Measurements from ENCODE around the gene UBE2J1.
A peak's percentile ranks its signal among the peaks of the same experiment; 100 is the strongest.
"Not testable (repeated sequence)": the region's sequence is repeated elsewhere in the genome, so short reads cannot be mapped to it uniquely, and the experiment has no call there.

UBE2J1 gene, protein sequence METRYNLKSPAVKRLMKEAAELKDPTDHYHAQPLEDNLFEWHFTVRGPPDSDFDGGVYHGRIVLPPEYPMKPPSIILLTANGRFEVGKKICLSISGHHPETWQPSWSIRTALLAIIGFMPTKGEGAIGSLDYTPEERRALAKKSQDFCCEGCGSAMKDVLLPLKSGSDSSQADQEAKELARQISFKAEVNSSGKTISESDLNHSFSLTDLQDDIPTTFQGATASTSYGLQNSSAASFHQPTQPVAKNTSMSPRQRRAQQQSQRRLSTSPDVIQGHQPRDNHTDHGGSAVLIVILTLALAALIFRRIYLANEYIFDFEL

DNA sequence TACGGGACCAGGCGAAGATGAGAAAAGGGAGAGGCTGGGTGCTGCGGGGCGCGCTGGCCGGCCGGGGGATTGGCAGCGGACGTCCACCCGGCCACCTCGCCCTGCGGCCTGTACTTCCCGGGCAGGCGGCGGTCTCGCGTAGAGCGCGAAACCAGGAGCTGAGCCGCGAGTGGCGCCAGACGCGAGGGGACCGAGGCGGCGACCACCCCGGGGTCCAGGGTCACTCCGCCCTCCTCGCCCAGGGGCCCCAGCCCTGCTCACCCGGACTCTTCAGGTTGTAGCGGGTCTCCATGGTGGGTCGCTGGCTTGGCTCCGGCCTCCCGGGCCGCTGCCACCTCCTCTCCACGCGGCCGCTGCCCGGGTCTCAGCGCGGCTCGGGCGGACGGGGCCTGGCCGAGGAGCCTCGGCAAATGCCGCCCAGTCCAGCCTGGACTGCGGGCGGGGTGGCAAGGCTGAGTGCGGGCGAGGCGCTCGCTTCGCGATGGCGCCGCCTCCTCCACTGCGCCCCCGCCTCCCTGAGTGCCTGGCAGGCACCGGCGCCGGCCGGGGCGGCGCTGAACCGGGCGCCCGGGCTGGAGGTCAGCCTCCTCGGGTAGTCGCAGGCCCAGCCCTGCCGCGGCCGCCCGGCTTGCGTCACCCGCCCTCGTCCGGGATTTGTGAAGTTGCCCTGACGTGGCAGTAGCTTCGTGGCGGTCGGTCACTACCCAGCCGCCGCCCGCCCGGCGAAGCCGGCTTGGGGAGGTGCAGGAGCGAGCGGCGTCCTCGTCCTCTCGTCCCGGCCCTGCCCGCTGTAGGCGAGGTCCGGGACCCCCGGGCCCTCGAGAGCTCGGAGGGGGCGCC is at the start of gene UBE2J1:
Gene UBE2J1 (minus strand): TSS at position 445 of the 840 bp plus-strand sequence. CDS start 153 bp downstream, at position 292.
- DNase-seq (ENCODE audit: low read depth in 2 of 2, low spot score in 1 of 2) = peak; percentile 50 to 52

DNA sequence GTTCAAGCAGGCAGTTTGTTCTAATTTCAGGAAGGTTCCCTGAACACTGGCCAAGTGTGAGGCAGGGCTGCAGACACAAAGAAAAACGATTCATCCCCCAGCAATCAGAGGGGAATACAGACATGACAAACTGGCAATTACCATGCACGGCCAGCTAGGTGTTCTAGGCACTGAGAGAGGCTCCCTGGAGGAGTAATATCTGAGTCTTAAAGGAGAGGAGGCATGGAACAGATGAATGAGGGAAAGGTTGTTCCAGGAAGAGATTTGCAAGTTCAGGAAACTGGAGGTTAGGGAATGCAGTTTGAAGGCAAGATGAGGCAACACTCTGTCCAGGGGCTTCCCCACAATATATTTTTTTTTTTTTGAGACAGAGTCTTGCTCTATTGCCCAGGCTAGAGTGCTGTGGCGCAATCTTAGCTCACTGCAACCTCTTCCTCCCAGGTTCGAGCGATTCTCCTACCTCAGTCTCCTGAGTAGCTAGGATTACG is 48.4 kb upstream of the UBE2J1 start:
- DNase-seq (ENCODE audit: low read depth in 2 of 2, low spot score in 1 of 2) = no peak

DNA sequence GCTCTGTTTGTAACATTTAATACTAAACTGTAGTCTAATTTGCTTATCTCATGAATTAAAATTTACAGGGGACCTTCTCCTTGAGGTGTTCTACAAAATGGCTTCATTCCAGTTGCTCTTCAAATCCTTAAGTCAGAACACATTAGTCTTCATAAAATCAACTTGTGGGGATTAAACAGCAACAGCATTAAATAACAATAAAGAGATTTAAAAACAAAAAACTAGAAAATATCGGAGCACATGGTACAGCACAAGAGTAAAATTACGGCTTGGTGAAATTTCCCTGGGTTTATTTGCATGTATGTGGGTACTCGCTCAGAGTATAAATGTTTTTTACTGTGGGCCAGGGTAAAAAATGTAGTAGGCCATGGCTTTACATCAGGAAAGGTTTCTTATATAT is 47.5 kb upstream of the UBE2J1 start:
- DNase-seq (ENCODE audit: low read depth in 2 of 2, low spot score in 1 of 2) = no peak

DNA sequence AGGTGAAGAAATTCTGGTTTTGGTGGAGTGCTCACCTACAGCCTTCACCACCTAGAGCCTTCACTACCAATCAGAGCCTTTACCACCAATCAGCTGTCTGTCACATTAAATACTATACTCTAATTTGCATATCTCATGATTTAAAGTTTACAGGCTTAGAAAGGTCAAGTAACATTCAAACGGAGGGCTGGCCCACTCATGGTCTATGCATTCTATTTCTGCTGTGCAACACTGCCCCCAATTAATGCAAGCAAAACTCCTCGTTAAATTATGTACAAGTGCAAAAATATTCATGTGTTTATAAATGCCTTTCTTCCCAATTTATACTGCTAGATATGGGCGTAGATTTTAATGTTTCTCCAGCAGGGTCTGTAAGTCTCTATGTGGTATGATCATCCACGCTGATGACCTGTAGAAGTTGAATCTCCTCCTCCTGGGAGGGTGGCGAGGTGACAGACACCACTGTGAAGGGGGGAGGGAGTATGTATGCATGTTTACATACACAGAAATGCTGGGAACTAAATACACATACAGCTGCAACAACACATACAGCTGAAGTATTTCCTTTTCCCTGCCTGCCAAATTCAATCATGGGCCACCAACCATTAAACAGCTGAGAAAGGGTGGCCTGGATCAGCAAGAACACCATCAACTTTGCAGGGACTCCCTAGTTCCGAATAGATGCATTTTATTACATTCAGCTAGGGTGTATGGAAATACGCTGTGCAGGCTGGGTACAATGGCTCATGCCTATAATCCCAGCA is 46.4 kb upstream of the UBE2J1 start:
- no peak for DNase-seq (ENCODE audit: low read depth in 2 of 2, low spot score in 1 of 2)

DNA sequence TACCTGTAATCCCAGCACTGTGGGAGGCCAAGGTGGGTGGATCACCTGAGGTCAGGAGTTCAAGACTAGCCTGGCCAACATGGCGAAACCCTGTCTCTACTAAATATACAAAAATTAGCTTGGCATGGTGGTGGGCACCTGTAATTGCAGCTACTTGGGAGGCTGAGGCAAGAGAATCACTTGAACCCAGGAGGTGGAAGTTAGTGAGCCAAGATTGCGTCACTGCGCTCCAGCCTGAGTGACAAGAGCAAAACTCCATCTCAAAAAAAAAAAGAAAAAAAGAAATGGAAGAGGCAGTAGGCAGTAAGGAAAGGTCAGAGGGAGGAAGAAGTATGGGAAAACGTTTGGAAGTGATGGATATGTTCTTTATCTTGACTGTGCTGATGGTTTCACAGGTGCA is 45.4 kb upstream of the UBE2J1 start:
- DNase-seq (ENCODE audit: low read depth in 2 of 2, low spot score in 1 of 2) = not testable (repeated sequence)

DNA sequence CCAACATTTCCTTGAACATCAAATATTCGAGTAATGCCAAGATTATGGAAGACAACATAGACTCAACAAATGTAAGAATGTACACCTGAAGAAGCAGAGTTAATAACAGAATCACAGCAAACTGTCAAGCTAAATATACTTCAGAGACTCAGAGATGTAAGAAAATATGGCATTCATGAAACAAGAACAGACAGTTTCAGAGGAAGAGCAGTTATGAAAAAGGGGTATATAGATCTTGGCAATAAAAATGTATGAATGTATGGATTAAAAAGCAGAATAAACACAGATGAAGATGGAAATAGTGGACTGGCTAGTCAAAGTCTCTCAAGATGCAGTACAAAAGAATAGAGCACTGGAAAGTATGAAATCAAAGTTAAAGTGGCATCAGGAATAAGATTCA is 41.1 kb upstream of the UBE2J1 start:
- DNase-seq (ENCODE audit: low read depth in 2 of 2, low spot score in 1 of 2) = no peak

DNA sequence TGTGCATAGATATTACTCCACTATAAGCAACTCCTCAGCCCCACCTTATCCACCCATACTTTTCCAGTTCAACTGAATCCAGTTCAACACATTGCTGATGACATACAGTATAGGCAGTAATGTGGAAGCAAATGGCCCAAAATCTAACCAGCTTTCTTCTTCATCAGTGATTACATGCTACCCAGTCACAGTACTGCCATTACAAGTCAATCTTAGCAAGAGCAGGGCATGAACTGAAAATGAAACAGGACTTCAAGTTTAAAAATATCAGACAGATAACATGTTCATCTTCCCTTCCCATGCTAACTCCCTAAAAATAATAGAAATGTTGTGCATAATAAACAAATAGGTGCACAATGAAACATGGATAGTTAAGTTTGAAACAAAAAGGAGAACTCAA is 40.3 kb upstream of the UBE2J1 start:
- no peak for DNase-seq (ENCODE audit: low read depth in 2 of 2, low spot score in 1 of 2)

DNA sequence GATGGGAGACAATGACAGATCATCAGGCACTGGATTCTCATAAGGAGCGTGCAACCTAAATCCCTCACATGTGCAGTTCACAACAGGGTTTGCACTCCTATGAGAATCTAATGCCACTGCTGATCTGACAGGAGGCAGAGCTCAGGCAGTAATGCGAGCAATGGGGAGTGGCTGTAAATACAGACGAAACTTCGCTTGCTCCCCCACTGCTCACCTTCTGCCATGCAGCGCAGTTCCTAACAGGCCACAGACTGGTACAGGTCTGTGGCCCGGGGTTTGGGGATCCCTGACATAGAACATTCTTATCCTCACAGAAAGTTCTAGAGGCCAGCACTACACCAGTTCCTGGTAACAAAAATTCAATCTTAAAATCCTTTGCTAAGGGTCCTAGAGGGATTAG is 36.3 kb upstream of the UBE2J1 start:
- DNase-seq (ENCODE audit: low read depth in 2 of 2, low spot score in 1 of 2) = no peak

DNA sequence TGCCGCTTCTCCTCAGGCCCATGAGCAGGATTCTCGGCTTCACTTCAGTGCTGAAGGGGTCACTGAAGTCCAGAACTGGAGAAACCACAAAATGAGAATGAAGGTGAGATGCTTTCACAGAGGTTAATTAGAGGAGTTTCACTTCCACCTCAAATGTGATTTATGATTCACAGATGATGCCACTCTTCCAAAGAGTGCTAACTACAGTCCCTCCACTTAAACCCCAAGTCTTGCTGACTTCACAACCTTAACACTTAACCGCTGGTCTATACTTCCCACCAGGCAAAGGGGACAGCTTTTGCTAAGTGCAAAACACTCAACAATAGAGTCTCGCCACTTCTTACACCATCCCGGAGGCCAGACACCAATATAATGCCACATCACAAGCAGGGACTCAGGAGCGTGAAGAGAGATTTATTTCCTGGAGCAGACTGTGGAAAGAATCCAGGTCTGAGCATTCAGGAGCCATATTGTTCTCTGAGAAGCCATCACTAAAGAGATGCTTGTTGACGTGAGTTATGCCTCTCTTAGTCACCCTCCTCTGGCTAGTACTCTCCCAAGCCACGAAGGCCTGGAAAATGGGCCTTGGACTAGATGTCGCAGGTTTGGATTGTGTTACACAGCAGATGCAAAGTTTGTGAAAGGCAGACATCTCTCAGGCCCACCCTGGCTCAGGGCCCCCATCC is 35.1 kb upstream of the UBE2J1 start:
- no peak for DNase-seq (ENCODE audit: low read depth in 2 of 2, low spot score in 1 of 2)

DNA sequence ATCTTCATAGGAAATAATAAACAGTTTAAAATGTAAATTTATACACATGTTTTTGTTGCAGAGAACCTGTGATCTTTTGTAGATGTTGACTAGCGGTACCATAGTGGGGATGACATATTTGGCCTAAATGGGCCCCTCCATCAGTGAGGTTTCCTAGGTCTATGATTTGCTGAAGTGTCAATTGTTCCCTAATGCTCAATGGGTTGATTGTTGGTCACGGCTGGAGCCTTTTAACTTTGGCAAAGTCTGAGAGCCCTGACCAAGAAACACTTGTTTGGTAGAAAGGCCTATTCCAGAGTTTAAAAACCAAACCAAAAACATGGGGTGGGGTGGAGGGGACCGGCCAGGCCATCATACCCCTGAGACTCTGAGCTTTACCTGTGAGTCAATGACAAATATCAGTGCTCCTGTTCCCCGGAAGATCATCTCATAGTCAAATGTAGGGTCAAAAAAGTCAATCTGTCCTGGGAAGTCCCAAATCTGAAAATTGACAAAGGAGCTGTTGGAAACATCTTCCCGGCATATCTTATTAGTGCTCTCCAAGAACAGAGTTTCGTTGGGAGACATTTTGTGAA is 34.5 kb upstream of the UBE2J1 start:
- DNase-seq (ENCODE audit: low read depth in 2 of 2, low spot score in 1 of 2) = no peak

DNA sequence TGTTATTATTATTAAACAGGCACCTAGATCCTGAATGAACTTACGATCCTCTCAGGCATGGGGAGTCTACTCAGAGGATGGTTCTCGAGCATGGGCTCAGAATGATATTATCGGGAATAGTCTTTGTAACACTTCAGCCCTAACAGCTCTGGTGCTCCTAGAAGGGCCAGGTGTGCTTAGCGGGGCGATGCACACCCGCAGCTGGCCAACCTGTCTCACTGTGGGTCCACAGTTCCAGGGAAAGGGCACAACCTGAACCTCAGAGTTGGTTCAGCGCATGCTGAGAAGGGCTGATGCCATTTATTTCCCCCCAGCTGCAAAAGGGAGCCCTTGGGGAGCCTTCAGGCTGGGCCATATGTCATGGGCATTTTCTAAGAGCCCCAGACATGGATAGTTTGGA is 33.3 kb upstream of the UBE2J1 start:
- no peak for DNase-seq (ENCODE audit: low read depth in 2 of 2, low spot score in 1 of 2)

DNA sequence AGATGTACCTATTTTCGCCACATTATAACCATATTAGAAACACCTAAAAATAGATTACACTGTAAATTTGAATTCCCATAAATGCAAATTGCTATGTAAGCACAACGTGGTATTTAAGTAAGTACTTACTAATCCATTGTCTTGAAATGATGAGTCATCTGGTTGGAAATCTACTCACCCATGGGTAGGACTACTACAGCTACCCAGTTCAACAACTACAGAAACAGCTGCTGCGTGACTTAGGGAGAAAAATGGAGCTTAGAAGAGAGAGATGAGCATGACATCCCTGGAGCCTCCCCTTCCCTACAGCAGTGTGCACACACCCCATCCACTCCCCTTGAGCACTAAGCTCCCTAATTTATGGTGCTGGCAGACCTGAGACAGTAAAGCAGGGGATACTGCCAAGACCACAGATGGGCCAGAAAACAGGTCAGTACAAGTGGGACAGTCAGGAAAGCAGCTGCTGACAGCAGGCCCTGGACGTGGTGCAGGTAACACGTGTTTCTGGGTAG is 32.7 kb upstream of the UBE2J1 start:
- no peak for DNase-seq (ENCODE audit: low read depth in 2 of 2, low spot score in 1 of 2)

DNA sequence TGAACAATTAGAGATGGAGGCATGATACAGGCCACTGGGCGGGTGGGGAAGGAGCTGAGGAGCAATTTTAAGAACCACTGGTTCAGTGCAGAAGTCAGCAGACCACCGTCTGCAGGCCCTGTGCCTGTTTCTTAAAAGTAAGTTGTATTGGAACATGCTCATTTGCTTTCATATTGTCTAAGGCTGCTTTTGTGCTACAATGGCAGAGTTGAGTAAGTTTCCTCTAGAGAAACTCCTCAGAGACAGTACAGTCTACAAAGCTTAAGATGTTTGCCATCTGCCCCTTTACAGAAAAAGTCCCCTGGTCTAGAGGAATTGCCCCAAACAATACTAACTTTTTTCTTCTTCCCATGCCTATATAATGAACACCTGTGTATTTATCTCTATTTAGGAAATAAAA is 28.5 kb upstream of the UBE2J1 start:
- DNase-seq (ENCODE audit: low read depth in 2 of 2, low spot score in 1 of 2) = no peak

DNA sequence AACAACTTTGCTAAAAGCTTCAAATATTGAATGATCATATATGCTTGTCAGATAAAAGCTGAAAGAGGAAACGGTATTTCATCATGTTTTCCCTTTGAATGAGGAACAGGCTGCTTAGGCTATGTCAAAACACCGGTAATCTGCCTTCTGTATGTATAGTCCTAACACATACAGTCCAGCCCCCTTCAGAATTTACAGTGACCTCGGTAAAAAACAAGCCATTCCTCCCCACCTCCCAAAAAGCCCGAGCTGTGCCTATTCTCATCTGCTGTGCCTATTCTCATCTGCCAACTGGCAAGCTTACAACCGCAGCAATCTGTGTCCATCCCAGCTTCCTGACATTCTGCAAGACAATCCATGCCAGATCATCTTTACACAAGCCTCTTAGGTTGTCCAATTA is 26.8 kb upstream of the UBE2J1 start:
- no peak for DNase-seq (ENCODE audit: low read depth in 2 of 2, low spot score in 1 of 2)

DNA sequence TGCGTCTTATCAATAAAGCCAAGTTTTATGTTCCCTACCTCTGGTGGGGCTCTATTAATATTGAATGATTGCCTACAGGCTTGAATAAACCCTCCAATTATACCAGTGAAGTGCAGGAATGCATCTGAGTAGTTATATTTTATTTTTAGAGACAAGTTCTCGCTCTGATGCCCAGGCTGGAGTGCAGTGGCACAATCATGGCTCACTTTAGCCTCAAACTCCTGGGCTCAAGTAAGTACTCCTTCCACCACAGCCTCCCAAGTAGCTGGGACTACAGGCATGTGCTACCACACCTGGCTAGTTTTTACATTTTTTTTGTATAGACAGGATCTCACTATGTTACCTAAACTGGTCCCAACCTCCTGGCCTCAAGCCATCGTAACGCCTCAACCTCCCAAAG is 26.1 kb upstream of the UBE2J1 start:
- no peak for DNase-seq (ENCODE audit: low read depth in 2 of 2, low spot score in 1 of 2)

DNA sequence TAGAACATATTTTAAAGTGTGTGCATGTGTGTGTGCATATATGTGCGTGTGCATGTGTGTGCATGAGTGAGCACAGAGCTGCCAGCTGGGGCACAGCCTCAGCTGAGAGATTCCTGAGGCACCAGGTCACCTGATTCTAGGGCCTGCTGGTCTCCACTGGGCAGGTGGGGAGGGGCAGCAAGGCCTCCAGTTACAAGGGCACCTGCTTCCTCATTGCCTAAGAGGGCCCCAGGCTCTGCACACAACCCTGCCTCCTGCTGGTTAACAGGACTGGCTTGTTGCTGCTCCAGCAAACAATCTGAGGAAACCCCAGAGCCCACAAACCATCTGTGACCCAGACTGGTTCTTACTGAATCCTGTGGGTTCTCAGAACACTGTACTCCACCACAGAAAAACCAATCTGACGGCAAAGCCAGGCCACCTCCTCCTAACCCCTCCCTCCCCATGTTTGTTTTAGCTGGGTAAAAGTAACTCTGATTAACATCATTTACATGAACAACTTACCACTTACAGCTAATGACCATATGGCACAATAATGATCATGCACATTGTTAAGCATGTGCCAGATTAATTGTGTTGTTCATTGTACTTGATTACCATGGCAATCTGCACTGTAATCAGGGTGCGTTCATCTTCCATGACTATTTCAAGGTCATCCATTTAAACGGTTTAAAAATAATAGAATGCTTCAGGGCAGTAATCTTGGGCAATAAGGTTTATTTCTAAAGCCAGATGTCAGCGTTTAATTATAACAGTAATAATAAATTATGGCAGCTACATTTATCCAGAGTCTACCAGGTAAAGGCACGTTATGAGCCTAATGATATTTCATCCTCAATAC is 23.1 kb upstream of the UBE2J1 start:
- DNase-seq (ENCODE audit: low read depth in 2 of 2, low spot score in 1 of 2) = peak; percentile 15 to 45

DNA sequence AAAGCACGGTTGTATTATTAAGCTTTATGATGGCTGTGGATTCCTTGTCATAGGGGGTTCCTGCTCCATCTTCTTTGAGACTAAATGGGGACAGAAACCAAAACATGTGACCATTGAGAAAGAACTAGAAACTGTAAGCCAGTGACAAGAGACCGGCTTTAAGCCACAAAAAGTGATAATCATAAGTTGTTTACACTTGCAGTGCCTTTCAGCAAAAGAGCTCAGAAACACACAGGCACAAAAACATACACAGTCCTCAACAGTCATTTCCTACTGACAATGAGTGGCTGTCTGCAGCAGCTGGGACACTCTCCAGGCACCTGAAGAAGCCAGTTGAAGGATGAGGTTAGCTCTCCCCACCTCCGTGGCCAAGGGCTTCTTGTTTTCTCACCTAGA is 20.0 kb upstream of the UBE2J1 start:
- DNase-seq (ENCODE audit: low read depth in 2 of 2, low spot score in 1 of 2) = no peak

DNA sequence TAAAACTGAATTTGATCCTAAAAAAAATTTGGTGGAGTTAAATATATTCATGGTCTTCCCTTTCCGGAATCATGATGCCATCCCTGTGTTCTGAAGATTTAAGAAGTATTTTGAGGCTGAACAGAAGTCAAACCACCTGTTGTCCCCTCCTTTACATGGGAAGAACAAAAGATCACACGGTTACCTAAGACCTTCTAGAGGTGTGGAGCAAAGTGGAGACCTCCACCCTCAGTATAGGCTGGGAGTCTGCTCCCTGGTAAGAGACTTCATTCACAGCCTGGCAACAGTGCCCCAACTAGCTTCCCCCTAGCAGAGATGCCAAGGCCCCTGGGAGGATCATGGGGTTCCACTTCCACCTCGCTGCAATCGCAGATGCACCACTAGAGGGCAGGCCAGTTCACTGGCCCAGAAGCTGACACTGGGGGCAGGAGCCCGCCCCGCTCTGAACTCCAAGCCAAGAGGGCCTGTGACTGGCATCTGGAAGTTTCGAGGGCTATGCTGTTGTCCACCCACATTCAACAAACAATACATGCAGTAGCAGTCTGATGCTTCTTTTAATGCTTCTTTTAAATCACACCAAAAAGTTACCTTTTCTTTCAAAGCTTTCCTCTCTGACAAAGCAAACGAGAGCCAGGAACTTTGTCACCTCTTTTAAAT is 19.5 kb upstream of the UBE2J1 start:
- DNase-seq (ENCODE audit: low read depth in 2 of 2, low spot score in 1 of 2) = peak; percentile 52 to 70

DNA sequence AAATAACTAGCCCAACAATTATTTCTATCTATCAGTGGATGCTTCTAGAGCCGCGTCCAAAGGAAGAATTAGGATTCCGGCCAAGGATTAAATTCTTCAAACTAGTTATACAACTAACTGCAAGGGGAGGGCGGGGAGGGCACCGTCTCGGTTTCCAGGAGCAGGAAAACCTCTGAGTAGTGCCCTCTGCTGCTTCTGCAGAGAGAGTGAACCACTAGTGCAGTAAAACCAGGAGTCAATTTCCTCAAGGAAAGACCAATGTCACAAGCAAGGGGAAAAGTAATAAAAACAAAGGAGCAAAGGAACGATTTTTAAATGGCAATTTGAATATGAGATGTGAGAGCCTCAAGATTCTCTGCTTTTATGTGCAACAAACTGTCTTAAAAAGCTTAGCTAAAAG is 16.5 kb upstream of the UBE2J1 start:
- DNase-seq (ENCODE audit: low read depth in 2 of 2, low spot score in 1 of 2) = no peak

All from stimulated activated CD8-positive, alpha-beta memory T cell treated with anti-CD3 and anti-CD28 coated beads, Interleukin-4, amount 100 ng/mL, for 1 hour (primary cell).